IPS-NIHi7 (cell line): Measurements from ENCODE around the gene SSC5D.
A peak's percentile ranks its signal among the peaks of the same experiment; 100 is the strongest.
"Not testable (repeated sequence)": the region's sequence is repeated elsewhere in the genome, so short reads cannot be mapped to it uniquely, and the experiment has no call there.

Experiments
- DNase-seq: peaks from one replicate; pipeline ENCODE4 v3.0.0; 2012; ENCODE audit warnings: mixed read lengths; ENCODE audit errors: extremely low spot score

Gene SSC5D

DNA sequence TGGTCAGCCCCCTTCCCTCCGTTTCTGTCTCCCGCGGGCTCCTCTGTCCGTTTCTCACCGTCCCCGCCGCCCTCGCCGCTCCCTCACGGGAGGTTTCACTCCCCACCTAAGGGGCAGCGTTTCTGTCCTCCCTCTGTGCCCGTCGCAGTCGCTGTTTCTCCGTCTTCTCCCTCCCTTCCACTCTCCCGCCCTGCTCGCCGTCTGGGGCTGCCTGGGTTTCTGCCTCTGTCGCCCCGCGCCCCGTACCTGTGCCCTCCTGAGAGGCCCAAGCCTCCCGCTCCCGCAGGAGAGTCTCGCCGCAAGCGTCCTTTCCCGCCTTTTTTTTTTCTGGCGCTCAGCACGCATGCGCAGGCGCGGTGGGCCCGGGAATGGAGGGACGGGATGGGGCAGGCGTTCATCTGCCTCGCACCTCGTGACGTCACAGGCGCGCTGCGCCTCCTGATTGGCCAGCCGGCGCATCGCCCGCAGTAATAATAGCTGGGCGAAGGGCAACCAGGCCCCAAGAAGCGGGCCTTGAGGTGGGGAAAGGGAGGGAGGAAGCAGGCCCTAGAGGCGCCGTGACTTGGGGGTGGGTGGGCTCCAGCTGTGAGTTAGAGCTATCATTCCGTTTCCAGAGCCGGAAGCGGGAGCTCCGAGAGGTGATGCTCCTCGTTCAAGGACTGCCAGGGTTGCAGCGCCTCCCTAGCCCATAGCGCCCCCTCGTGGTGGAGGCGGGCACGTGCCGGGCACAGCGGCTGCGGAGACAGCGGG lies 15.4 kb downstream of the SSC5D start:
- peak; percentile 98 for DNase-seq

DNA sequence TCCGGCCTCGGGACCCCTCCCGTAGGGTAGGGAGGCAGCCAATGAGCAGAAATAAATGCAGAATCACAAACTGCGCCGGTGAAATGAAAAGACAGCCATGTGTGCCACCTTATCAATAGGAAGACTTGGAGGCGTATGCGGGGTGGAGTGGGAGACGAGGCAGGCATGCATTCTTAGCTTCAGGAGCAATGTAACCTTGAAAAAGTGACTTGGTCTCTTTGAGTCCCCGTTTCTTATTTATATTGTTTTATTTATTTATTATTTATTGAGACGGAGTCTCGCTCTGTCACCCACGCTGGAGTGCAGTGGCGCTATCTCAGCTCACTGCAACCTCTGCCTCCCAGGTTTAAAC lies 16.0 kb downstream of the SSC5D start:
- DNase-seq, result no peak

DNA sequence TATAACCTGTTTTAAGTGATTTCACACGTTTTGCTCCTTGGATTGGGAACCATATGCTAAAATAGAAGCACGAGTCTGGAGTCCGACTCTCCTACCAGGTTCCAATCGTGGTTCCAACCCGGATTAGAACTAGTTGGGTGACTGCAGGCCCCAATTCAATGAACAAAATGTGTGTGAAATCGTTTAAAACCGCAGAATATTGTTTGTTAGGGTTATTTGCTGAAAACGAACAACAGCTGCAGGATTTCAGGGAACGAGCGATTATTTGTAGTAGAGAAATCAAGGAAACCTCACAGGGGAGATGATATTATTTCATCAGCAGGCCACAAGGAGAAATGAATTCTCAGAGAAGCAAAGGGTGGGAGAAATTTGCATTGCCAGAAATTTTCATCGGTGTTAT lies 16.7 kb downstream of the SSC5D start:
- DNase-seq, result no peak

DNA sequence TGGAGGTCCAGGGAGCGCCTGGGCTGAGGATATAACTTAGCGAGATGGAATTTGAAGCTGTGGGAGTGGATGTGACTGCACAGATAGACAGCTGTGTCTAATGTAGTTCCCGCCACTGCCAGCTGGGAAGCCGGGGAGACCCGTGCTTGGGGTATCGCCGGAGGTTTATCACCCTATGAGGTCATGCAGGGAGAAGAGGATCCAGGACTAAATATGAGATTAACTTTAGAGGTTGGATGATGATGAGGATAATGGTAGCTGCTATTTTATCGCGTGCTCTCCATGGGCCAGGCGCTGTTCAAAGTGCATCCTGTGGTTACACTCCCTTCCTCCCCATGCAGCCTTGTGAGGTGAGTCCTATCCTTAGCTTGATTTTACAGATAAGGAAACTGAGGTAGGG lies 19.9 kb downstream of the SSC5D start:
- no peak for DNase-seq

DNA sequence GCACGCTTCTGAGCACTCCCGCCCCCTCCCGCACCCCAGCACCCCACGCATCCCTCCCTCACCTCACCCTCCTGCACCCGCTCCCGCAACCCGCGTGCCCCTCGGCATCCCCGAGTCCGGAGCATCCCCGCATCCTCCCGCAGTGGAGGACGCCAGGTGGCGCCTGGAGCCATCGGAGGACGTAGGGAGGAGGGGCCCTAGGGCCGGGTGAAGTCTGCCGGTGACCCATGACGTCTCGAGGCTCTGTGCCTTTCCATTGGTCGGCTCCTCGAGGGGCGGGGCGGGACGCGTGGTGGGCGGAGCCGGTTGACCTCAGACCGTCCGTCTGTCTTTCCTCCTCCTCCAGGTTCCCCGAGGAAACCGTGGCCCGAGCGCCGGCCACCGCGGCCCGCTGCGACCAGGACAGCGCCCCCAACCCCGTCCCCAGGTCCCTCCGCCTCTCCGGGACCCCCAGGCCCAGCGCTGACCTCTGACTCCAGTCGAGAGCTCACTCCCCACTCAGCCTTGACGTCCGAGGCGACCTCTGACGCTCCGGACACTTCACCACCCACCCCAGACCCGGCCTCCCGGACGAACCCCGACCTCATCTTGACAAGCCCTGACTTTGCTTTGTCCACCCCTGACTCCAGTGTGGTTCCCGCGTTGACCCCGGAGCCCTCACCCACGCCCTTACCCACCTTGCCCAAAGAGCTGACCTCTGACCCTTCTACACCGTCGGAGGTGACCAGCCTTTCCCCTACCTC lies 28.8 kb downstream of the SSC5D start:
- peak; percentile 100 for DNase-seq

DNA sequence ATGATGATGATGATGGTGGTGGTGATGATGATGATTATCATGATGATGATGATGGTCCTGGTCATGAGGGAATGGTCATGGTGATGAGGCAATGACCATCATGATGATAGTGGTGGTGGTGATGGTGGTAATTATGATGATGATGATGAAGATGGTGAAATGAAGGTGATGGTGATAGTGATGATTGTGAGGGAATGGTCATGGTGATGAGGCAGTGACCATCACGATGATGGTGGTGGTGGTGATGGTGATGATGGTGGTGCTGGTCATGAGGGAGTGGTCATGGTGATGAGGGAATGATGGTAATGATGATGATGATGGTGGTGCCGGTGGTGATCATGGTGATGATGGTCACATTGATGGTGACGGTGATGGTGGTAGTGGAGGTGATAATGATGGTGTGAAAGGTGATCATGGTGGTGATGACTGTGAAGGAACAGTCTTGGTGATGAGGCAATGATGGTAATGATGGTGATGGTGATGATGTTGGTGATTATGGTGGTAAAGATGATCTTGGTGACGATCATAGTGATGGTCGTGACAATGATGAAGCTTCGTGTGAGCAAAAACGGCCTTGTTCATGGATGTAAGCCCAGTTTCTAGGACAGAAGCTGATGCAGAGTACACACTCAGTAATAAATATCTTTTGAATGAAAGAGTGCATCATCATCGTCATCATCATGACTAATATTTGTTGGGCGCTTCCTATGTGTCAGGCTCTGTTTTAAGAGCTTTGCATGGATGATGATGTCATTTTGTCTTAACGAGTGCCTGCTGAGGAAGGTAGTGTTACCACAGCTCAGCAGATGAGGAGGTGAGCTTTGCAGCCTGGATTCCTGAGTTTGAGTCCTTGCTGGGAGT lies 31.4 kb downstream of the SSC5D start:
- DNase-seq, result no peak

DNA sequence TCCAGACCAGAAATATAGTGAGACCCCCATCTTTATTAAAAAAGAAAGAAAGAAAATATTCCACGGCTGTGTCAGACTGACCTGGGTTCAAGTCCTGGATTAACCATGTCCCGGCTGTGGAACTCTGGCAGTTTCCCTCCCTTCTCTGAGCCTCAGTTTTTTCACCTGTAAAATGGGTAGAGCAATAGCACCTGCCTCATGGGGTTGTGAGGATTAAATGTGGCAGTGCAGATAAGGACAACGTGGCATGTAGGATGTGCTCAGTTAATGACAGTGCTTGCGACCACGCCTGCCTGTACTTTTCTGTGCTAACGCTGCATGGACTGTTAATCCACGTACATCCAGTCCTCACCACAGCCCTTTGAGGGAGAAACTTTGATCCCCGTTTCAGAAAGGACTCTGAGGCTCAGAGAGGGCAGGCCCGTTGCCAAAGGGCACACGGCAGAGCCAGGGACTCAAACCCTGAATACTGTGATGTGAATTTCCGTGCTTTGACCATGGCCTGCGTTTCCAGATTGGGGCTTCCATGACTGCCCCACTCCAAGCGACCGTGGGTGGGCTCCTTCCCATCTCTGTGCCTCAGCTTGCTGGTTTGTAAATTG lies 32.6 kb downstream of the SSC5D start:
- DNase-seq, result no peak

DNA sequence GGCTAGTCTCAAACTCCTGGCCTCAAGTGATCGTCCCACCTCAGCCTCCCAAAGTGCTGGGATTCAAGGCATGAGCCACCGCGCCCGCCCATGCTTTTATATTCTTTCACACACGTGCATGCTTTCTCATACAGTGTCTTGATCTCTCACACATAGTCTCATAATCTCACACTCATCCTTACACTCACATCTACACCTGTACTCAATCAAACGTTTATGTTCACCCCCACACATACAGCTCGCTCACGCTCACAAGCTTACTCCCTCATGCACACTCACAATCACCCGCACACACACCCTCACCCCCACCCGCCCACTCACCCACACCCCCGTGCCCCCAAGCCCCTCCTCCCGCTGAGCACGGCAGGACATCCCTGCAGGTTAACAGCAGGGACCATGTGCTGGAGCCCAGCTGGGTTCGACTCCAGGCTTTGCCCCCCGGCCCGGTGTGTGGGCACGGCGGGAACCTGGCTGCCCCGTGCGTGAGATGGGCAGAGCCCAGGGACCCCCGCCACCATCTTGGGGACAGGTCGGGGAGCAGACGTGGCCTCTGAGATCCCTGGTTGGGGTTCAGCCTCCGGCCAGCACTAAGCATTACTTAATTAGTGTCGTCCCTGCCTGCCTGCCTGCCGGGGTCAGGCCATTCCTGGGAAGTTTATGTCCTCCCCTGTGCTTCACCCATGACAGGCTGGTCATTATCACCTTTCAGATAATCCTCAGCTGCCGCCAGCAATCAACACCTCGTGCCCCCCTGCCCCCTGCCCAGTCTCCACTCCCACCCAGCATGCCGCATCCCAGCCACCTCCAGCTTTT lies 37.3 kb downstream of the SSC5D start:
- DNase-seq, result no peak

DNA sequence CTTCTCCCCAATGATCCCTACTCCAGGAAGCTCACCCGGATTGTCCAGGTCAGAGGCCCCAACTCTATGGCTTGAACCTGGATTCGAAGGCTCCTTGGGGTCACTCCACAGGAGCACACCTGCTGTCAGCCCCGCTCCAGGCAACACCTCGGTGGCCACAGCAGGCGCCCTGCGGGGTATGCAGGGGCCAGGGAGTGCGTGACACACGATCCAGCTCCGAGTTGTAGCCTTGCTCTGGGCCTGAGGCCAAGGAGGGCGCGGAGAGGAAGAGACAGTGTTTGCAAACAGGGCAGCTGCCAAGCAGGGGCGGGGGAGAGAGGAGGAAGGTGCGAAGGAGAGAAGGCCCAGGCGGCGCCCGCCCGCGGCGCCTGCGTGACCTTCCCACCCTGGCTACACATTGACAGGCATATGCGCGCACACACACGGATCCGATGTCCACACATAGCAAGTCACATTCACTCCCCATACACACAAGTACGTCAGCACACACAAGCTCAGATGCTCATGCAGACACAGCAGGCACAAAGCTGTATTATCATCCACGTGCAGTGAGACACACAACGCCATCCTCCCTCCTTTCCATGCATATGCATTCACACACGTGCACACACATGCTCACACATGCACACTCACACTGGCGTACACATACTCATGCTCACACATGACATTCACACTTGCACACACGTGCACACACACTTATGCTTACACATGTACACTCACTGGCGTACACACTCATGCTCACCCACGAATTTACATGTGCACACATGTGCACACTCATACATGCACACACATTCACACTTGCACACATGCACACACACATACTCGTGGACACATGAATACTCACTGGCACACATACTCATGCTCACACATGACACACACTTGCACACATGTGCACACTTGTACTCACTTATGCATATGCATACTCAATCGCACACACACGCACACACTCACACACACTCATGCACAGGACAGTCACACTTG lies 38.3 kb downstream of the SSC5D start:
- peak; percentile 53 for DNase-seq

DNA sequence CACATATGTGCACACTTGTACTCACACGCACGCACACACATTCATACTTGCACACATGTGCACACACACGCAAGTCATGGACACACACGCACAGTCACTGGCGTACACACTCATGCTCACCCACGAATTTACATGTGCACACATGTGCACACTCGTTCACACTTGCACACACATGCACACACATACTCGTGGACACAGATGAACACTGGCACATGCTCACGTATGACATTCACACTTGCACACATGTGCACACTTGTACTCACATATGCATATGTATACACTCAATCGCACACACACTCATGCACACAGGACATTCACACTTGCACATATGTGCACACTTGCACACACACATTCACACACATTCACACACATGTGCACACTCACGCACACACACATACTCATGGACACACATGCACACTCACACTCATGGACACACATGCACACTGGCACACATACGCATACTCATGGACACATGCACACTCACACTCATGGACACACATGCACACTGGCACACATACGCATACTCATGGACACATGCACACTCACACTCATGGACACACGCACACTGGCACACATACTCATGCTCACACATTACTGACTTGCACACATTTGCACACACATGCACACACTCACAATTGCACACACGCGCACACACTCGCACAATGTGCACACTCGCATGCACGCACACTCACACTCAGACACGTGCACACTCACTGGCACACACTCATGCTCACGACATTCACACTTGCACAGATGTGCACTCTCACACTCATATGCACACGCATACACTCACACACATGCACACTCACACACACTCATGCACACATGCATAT lies 39.2 kb downstream of the SSC5D start:
- DNase-seq, result no peak

DNA sequence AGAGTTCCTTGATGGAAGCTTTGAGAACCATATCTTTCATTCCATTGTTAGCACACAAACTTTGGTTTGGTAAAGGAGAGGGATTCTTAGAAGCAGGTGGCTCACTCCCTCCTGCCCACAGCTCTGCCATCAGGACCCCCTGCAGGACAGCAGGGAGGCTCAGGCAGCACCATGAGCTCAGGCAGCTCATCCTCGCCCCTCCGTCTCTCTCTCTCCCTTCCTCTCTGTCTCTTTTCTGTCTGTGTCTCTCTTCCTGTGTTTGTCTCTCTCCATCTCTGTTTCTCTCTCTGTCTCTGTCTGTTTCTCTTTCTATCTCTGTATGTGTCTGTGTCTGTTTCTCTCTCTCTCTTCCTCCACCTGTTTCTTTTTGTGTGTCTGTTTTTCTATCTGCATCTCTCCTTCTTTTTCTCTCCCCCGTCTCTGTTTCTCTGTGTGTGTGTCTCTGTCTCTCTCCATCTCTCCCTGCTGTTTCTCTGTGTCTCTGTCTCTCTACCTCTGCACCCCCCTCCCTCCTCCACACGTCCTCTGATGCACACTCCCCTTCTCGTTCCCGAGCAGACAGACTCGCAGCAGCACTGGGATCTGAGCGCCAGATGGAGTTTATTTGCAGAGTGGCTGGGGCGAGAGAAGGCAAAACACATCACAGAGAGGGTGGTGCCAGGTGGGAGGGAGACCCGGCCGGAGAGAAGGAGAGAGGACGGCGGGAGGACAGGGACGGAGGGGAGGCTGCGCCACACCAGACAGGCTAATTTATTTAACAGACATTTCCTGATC lies 40.0 kb downstream of the SSC5D start:
- no peak for DNase-seq

DNA sequence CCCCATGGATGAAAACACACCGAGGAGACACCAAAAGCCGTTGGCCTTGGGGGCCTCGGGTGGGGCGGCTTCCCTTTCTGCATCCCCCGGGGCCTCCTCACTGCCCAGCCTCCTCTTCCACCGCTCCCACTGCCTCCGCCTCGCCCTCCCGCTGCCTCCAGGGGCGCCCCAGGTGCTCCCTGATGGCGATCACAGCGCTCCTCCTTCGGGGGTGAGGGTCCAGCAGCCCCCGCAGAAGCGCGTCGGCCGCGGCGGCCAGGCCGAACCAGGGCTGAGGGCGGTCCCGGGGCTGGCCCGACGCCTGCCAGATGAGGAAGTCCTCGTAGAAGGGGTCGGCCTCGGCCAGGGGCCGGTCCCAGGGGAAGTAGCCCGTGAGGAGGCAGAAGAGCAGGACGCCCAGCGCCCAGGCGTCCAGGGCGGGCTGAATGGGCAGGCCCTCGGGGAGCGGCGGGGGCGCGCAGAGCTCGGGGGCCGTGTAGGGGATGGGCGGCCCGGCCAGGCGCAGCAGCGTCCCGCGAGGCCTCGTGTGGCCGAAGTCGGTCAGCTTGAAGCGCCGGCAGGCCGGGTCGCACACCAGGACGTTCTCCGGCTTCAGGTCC lies 41.5 kb downstream of the SSC5D start:
- DNase-seq, result no peak

DNA sequence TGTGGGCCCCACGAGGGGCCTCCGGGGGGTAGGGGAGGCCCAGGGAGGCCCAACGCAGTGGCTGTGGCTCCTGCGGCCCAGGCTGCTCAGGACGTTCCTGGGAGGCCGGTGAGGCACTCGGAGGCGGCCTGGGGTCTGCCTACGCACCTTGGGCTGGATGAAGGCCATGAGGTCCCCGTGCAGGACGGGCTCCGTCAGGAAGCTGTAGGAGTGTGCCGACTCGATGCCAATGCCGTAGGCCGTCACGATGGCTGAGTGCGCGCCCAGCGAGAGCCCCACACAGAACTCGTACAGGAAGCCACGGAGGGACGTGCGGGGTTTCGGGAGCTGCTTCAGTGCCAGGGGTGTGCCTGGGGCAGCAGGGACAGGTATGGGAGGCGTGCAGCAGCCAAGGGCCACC lies 42.8 kb downstream of the SSC5D start:
- DNase-seq, result no peak

DNA sequence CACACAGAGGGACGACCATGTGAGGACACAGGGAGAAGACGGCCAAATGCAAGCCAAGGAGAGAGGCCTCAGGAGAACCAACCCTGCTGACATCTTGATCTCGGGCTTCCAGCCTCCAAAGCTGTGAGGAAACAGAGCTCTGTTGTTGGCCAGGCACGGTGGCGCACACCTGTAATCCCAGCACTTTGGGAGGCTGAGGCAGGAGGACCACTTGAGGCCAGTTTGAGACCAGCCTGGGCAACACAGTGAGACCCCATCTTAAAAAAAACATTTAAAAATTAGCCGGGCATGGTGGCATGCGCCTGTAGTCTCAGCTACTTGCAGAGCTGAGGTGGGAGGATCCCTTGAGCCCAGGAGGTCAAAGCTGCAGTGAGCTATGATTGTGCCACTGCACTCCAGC lies 46.0 kb downstream of the SSC5D start:
- not testable (repeated sequence) for DNase-seq

DNA sequence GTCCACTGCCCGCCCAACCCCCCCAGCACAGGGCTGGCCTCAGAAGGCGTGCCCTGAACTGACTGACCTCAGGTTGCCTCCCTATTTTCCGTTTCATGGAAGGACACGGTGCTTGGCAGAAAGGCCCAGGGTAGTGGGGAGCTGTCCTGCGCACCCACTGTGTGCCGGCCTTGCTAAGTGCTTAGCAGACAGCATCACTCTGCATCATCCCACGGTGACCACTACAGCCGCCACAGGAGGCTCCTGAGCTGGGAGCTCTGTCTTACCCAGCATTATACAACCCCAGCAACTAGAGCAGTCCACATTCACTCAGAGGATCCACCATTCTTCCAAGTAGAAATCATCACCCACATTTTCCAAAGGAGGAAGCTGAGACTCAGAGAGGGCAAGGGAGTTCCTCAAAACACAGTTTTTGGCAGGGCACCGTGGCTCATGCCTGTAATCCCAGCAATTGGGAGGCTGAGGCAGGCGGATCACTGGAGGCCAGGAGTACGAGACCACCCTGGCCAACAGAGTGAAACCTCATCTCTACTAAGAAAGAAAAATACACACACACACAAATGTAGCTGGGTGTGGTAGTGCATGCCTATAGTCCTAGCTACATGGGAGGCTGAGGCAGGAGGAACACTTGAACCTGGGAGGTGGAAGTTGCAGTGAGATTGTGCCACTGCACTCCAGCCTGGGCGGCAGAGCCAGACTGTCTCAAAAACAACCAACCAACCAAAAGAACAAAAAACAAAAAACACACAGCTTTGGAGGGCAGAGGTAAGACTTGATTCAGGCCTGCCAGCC lies 47.1 kb downstream of the SSC5D start:
- DNase-seq, result no peak

DNA sequence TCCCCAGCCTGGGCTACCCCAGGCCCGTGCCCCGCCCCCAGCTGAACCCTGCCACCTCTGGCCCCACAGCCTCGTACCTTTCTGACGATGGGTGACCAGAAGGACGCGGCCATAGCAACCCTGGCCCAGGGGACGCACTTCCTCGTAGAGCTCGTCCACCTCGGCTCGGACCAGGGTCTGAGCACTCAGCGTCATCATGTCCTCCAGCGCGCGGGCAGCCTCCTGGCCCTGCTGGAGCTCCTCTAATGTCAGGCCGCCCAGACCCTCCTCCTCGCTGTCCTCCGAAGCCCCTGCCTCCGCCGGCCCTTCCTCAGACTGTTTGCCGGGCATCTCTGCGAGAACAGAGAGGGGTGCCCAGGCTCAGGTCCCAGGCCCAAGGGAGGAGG lies 47.7 kb downstream of the SSC5D start:
- no peak for DNase-seq

DNA sequence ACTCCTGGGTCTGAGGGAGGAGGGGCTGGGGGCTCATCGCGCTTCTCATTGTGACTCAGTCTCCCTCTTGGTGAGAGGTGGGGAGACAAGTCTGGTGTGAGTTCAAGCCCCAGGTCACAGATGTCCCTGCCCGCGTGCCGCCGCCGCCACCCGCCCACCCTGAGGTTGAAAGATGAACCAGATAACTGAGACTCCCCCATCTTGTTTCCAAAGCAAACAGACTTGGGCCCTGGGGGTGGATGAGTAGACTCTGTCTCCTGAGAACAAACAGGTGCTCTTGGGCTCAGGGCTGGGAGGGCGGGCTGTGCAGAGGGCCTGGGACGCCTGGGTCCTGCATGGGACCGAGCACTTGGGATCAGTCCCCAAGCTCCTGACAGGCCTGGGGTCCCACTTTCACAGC lies 48.1 kb downstream of the SSC5D start:
- no peak for DNase-seq
